HG03558 (cell line): ENCODE data around the gene ZC3H7A.

Experiments
- ATAC-seq: cut with Tn5 transposase; IDR thresholded peaks from one replicate; pipeline ENCODE4 v1.9.1; 2021; ENCODE audit warnings: moderate number of reproducible peaks; ENCODE audit not compliant: unreplicated experiment; ENCODE audit errors: extremely low read depth

The ZC3H7A gene

GRCh38 chr16:11708421-11708820 is 88.6 kb downstream of the ZC3H7A start:
- ATAC-seq, result no peak

DNA sequence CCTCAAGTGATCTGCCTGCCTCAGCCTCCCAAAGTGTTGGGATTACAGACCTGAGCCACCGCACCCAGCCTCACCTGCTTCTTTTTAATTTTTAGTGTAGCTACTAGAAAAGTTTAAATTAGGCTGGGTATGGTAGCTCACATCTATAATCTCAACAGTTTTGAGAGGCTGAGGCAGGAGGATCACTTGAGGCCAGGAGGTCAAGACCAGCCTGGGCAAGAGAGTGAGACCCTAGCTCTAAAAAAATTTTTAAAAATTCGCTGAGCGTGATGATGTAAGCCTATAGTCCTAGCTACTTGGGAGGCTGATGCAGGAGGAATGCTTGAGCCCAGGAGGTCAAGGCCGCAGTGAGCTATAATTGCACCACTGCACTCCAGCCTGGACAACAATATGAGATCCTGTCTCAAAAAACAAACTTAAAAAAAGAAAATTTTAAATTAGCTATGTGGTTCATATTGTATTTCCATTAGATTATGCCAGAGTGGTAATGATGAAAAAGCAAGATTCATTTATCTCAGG is 89.3 kb downstream of the ZC3H7A start:
- ATAC-seq, result no peak

- no peak for ATAC-seq
These were observed 90.8 kb downstream of the ZC3H7A start for GRCh38 chr16:11706180-11706742.

GRCh38 chr16:11705311-11706025 is 91.6 kb downstream of the ZC3H7A start:
- no peak for ATAC-seq
